HEK293 (cell line): ENCODE measurements around the gene DXO.

Experiments
- CTCF ChIA-PET: fragments of 350-600 bp; formaldehyde crosslinking; extraction: SDS; loops from one replicate; lab custom pipeline; 2021; ENCODE audit warnings: antibody characterized with exemption; lab: Yijun Ruan, JAX
- POLR2A ChIA-PET: fragments of 300-600 bp; formaldehyde crosslinking; extraction: SDS; loops from one replicate; lab custom pipeline; 2020; ENCODE audit warnings: antibody characterized with exemption, inconsistent platforms; lab: Yijun Ruan, JAX
- H3K27ac ChIP-seq: fragments of 200-500 bp; sonication (Bioruptor generic); 2 replicates; pipeline ENCODE4 v1.5.1; 2014; ENCODE audit warnings: low read depth, low read length, control low read depth, inconsistent platforms; ENCODE audit errors: extremely low read depth
- H3K36me3 ChIP-seq, 2 experiments: fragments of 200-500 bp in 1 of 2; sonication (Bioruptor generic) in 1 of 2; 1 replicate in 1 of 2; 2 replicates in 1 of 2; pipeline ENCODE4 v1.5.1; 2014 to 2017; ENCODE audit warnings: inconsistent platforms in 2 of 2, low read length in 2 of 2; ENCODE audit not compliant: control insufficient read depth in 2 of 2, insufficient read depth in 1 of 2
- H3K4me1 ChIP-seq: fragments of 200-500 bp; sonication (Bioruptor generic); 2 replicates; pipeline ENCODE4 v1.5.1; 2014; ENCODE audit warnings: mild to moderate bottlenecking, low read length, inconsistent platforms; ENCODE audit not compliant: control insufficient read depth, insufficient read depth
- H3K4me3 ChIP-seq: 2 replicates; pipeline ENCODE4 v1.5.1; 2011; ENCODE audit warnings: low read depth, mild to moderate bottlenecking, control low read depth, low read length, moderate library complexity
- H3K9me3 ChIP-seq: fragments of 200-500 bp; sonication (Bioruptor generic); 2 replicates; pipeline ENCODE4 v1.5.1; 2014; ENCODE audit warnings: low read depth, low read length, inconsistent platforms; ENCODE audit not compliant: control insufficient read depth, insufficient read depth
- KLF16 ChIP-seq: fragments of 450-650 bp; formaldehyde crosslinking; IDR thresholded peaks from 2 replicates; pipeline ENCODE4 v1.5.1; 2017; ENCODE audit warnings: missing biosample characterization, missing genetic modification characterization
- PBX3 ChIP-seq: sonication (generic); formaldehyde crosslinking; IDR thresholded peaks from 2 replicates; pipeline ENCODE4 v1.8.1; 2022; ENCODE audit warnings: mild to moderate bottlenecking, moderate library complexity, missing genetic modification reagents
- SP3 ChIP-seq: fragments of 450-650 bp; formaldehyde crosslinking; IDR thresholded peaks from 2 replicates; pipeline ENCODE4 v1.5.1; 2016; ENCODE audit warnings: missing biosample characterization, missing genetic modification characterization
- TCF7L2 ChIP-seq: IDR thresholded peaks from 2 replicates; pipeline ENCODE4 v1.6.1; 2011; ENCODE audit warnings: low read depth, mild to moderate bottlenecking, inconsistent platforms, low read length, moderate library complexity, borderline replicate concordance
- ZNF10 ChIP-seq: fragments of 450-650 bp; formaldehyde crosslinking; IDR thresholded peaks from 2 replicates; pipeline ENCODE4 v1.5.1; 2017; ENCODE audit warnings: missing biosample characterization, missing genetic modification characterization
- ZNF140 ChIP-seq: fragments of 450-650 bp; formaldehyde crosslinking; IDR thresholded peaks from 2 replicates; pipeline ENCODE4 v1.5.1; 2016; ENCODE audit warnings: missing biosample characterization, missing genetic modification characterization
- ZNF24 ChIP-seq: fragments of 450-650 bp; formaldehyde crosslinking; IDR thresholded peaks from 2 replicates; pipeline ENCODE4 v1.5.1; 2016; ENCODE audit warnings: missing biosample characterization, missing genetic modification characterization
- ZNF292 ChIP-seq: fragments of 450-650 bp; formaldehyde crosslinking; IDR thresholded peaks from 2 replicates; pipeline ENCODE4 v1.5.1; 2016; ENCODE audit warnings: low read depth, missing biosample characterization, missing genetic modification characterization, borderline replicate concordance
- ZNF324 ChIP-seq: fragments of 450-650 bp; formaldehyde crosslinking; IDR thresholded peaks from 2 replicates; pipeline ENCODE4 v1.5.1; 2016; ENCODE audit warnings: missing biosample characterization, missing genetic modification characterization
- ZNF394 ChIP-seq: fragments of 450-650 bp; formaldehyde crosslinking; IDR thresholded peaks from 2 replicates; pipeline ENCODE4 v1.5.1; 2016; ENCODE audit warnings: missing biosample characterization, missing genetic modification characterization, mild to moderate bottlenecking, moderate library complexity, borderline replicate concordance
- ZNF404 ChIP-seq: fragments of 450-650 bp; formaldehyde crosslinking; IDR thresholded peaks from 2 replicates; pipeline ENCODE4 v1.5.1; 2017; ENCODE audit warnings: missing biosample characterization, missing genetic modification characterization
- ZNF544 ChIP-seq: fragments of 450-650 bp; formaldehyde crosslinking; IDR thresholded peaks from 2 replicates; pipeline ENCODE4 v1.5.0; 2017; ENCODE audit warnings: missing biosample characterization, missing genetic modification characterization
- ZNF548 ChIP-seq: fragments of 450-650 bp; formaldehyde crosslinking; IDR thresholded peaks from 2 replicates; pipeline ENCODE4 v1.5.1; 2016; ENCODE audit warnings: missing biosample characterization, missing genetic modification characterization
- ZNF777 ChIP-seq: fragments of 450-650 bp; formaldehyde crosslinking; IDR thresholded peaks from 2 replicates; pipeline ENCODE4 v1.5.1; 2017; ENCODE audit warnings: missing biosample characterization, missing genetic modification characterization, borderline replicate concordance

Gene DXO

DNA sequence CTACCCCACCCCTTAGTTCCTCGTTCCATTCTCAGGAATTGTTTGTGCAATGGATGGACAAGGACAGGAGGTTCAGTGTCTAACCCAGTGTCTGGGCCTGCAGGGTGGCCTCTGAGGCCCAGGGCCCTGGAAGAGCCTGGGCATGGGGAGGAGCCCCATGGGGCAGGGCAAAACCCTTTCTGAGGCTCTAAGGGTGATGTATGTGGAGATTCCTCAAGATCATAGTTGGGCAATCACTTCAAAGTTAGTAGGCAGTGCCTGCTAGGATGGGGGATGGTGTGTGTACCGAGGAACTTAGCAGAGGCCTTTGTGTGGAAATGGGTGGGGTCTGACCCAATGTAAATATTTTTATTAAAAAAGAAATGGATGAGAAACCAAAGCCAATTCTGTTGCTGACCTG is 51.1 kb downstream of the DXO start:
- Histone ChIP-seq H3K27ac (no peak overlapping the region), H3K4me3 (no peak overlapping the region), H3K9me3 (no peaks in the 10 kb centered on the region), H3K36me3 (no peaks in the 10 kb centered on the region), H3K4me1 (no peaks in the 10 kb centered on the region)
- ChIA-PET POLR2A (no interaction called here), CTCF (interaction anchor here (0.7 to 1.4 kb wide), 4 partner anchors 19 to 776 kb away, joined by 3 to 4 read pairs (median 3); no protein-coding TSS in a partner anchor)
- TF ChIP-seq ZNF548 (tag by site-specific recombination) (no peak), ZNF324 (no peak), ZNF292 (no peak), ZNF394 (tag by site-specific recombination) (no peak), KLF16 (no peak), ZNF544 (tag by site-specific recombination) (no peak), ZNF24 (tag by site-specific recombination) (no peak), PBX3 (CRISPR knock-in tag) (no peak), TCF7L2 (no peak), ZNF777 (no peak), ZNF404 (tag by site-specific recombination) (no peak), ZNF140 (tag by site-specific recombination) (no peak), SP3 (tag by site-specific recombination) (no peak), ZNF10 (tag by site-specific recombination) (no peak)
